Ovary (tissue), 3 donors: ENCODE data around the gene PPP2R5C.
A peak's percentile ranks its signal among the peaks of the same experiment; 100 is the strongest.

Experiments used
- POLR2A ChIP-seq: fragments of 450-650 bp; IDR thresholded peaks from one replicate; pipeline ENCODE4 v1.6.1; 2017; ENCODE audit warnings: antibody characterized with exemption, mild to moderate bottlenecking, moderate library complexity
- TF ChIP-seq, protein P1 (sequence below), 3 donors: fragments of 450-650 bp in 2 of 3; fragments of 200-600 bp in 1 of 3; IDR thresholded peaks; one replicate each; pipeline versions ENCODE4 v1.5.1 to v1.8.0; 2016 to 2022; ENCODE audit warnings: antibody characterized with exemption in 3 of 3, mild to moderate bottlenecking in 1 of 3
- donor health status: DM: no; HTN: no; CAD: no.

GRCh38 chr14:101961011-101961721, 199.7 kb downstream of the PPP2R5C start:
- TF ChIP-seq, protein P1, sequence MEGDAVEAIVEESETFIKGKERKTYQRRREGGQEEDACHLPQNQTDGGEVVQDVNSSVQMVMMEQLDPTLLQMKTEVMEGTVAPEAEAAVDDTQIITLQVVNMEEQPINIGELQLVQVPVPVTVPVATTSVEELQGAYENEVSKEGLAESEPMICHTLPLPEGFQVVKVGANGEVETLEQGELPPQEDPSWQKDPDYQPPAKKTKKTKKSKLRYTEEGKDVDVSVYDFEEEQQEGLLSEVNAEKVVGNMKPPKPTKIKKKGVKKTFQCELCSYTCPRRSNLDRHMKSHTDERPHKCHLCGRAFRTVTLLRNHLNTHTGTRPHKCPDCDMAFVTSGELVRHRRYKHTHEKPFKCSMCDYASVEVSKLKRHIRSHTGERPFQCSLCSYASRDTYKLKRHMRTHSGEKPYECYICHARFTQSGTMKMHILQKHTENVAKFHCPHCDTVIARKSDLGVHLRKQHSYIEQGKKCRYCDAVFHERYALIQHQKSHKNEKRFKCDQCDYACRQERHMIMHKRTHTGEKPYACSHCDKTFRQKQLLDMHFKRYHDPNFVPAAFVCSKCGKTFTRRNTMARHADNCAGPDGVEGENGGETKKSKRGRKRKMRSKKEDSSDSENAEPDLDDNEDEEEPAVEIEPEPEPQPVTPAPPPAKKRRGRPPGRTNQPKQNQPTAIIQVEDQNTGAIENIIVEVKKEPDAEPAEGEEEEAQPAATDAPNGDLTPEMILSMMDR (IDR thresholded peaks at IDR 0.05): peak; percentile 67 to 82 (median 78)
- TF ChIP-seq POLR2A: no peak
